ENCODE results near the gene UMODL1.
"Not testable (repeated sequence)": the region's sequence is repeated elsewhere in the genome, so short reads cannot be mapped to it uniquely, and the experiment has no call there.

The UMODL1 gene

GRCh38 chr21:42171091-42172053 is 100.3 kb downstream of the UMODL1 start:
- DNase-seq (ENCODE audit: low spot score), result no peak

GRCh38 chr21:42172596-42173483 is 101.7 kb downstream of the UMODL1 start:
- DNase-seq (ENCODE audit: low spot score), result no peak

GRCh38 chr21:42174173-42174572 is 103.1 kb downstream of the UMODL1 start:
- DNase-seq (ENCODE audit: low spot score), result peak; percentile 73

- no peak for DNase-seq (ENCODE audit: low spot score)
Measured at GRCh38 chr21:42175110-42175710, 104.1 kb downstream of the UMODL1 start.

- DNase-seq (ENCODE audit: low spot score), result no peak
Measured at GRCh38 chr21:42176859-42177258, 105.7 kb downstream of the UMODL1 start.

GRCh38 chr21:42179316-42179715 is 108.2 kb downstream of the UMODL1 start:
- DNase-seq (ENCODE audit: low spot score), result no peak

GRCh38 chr21:42180001-42180400 is 108.9 kb downstream of the UMODL1 start:
- DNase-seq (ENCODE audit: low spot score), result not testable (repeated sequence)

GRCh38 chr21:42182713-42183371 is 111.7 kb downstream of the UMODL1 start:
- DNase-seq (ENCODE audit: low spot score), result no peak

- no peak for DNase-seq (ENCODE audit: low spot score)
Measured at GRCh38 chr21:42183374-42184266, 112.5 kb downstream of the UMODL1 start.

GRCh38 chr21:42186591-42186990 is 115.5 kb downstream of the UMODL1 start:
- no peak for DNase-seq (ENCODE audit: low spot score)

- DNase-seq (ENCODE audit: low spot score), result peak; percentile 89
Measured at GRCh38 chr21:42187976-42188653, 117.0 kb downstream of the UMODL1 start.

GRCh38 chr21:42188663-42189062 is 117.5 kb downstream of the UMODL1 start:
- no peak for DNase-seq (ENCODE audit: low spot score)

- no peak for DNase-seq (ENCODE audit: low spot score)
Measured at GRCh38 chr21:42189431-42189830, 118.3 kb downstream of the UMODL1 start.

- no peak for DNase-seq (ENCODE audit: low spot score)
Measured at GRCh38 chr21:42189860-42190485, 118.9 kb downstream of the UMODL1 start.

GRCh38 chr21:42190486-42190863 is 119.4 kb downstream of the UMODL1 start:
- no peak for DNase-seq (ENCODE audit: low spot score)

GRCh38 chr21:42191064-42191463 is 119.9 kb downstream of the UMODL1 start:
- DNase-seq (ENCODE audit: low spot score), result no peak

- DNase-seq (ENCODE audit: low spot score), result no peak
Measured at GRCh38 chr21:42191696-42192595, 120.8 kb downstream of the UMODL1 start.

Data from NAMALWA (cell line).